Measurements from ENCODE around the gene FAM171A1.

FAM171A1 gene

DNA sequence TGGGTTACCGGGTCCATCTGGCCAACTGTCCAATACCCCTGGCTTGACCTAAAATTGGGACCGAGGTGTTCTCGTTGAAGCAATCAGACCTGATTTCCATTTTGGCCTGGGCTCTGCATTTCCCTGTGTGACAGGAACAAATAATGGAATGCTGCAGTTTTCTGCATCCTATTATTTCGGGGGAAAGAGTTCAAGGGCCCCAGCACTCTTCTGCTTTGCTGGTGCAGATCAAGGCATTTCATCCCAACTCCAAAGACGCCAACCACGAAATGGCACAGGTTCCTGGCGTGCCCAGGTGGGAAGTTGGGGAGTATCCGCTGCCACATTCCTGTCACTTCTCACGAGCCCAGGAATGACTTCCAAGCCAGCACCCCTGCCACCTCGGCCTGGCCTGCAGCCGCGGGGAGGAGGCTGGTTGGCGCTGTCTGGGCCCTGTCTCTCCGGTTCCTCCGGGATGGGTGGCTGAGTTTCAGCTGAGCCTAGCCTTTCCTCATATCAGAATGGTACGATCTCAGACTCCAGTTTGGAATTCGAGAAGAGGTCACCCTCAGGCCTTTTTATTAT, 56.5 kb downstream of the FAM171A1 start:
- TF ChIP-seq, protein P1, sequence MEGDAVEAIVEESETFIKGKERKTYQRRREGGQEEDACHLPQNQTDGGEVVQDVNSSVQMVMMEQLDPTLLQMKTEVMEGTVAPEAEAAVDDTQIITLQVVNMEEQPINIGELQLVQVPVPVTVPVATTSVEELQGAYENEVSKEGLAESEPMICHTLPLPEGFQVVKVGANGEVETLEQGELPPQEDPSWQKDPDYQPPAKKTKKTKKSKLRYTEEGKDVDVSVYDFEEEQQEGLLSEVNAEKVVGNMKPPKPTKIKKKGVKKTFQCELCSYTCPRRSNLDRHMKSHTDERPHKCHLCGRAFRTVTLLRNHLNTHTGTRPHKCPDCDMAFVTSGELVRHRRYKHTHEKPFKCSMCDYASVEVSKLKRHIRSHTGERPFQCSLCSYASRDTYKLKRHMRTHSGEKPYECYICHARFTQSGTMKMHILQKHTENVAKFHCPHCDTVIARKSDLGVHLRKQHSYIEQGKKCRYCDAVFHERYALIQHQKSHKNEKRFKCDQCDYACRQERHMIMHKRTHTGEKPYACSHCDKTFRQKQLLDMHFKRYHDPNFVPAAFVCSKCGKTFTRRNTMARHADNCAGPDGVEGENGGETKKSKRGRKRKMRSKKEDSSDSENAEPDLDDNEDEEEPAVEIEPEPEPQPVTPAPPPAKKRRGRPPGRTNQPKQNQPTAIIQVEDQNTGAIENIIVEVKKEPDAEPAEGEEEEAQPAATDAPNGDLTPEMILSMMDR (conservative IDR thresholded peaks at IDR 0.05; ENCODE audit: control insufficient read depth, insufficient read depth, low read depth, low read length): no peak

DNA sequence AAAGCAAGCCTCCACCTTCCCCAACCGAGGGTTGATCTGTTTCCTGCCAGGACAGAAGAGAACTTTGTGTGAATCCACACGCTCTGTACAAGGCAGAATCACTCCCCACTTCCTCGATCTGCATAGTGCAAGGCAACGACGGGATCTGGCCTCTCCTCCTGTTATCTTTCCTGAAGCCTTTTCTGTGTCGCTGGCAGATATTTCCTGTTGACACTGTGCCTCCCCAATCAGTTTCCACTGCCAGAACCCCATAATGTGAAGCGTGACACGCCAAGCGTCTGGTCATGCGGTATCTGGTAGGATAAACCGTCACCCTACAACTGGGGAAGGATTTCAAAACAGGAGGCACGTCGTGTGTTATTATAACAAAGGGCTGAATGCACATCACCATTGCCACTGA, 57.2 kb downstream of the FAM171A1 start:
- TF ChIP-seq, protein P1 (conservative IDR thresholded peaks at IDR 0.05; ENCODE audit: control insufficient read depth, insufficient read depth, low read depth, low read length): no peak
- DNase-seq (ENCODE audit: low read depth): no peak
- H3K4me3 ChIP-seq (ENCODE audit: control insufficient read depth, low read depth, low read length): no peak overlapping the region

More for the DNA sequence above, 56.5 kb downstream of the FAM171A1 start:
- no peak overlapping the region for H3K4me3 ChIP-seq (ENCODE audit: control insufficient read depth, low read depth, low read length)
- no peak for DNase-seq (ENCODE audit: low read depth)

DNA sequence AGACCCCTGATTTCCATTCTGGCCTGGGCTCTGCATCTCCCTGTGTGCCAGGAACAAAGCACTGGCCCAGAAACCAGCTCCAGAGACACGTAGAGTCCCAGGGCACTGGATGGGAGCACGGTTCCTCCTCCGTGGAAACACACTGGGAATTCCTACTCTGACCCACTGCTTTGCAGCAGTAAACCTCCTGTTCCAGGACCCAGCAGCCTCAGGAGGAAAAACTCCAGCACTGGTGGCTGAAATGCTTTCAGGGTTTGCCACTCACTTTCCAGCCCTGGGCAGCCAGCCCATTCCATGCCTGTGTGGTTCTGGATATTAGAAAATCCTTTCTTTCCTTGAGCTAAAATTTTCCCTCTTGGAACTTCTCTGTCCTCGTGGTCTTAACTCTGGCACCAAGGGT, 58.0 kb downstream of the FAM171A1 start:
- TF ChIP-seq, protein P1 (conservative IDR thresholded peaks at IDR 0.05; ENCODE audit: control insufficient read depth, insufficient read depth, low read depth, low read length): no peak
- DNase-seq (ENCODE audit: low read depth): no peak
- H3K4me3 ChIP-seq (ENCODE audit: control insufficient read depth, low read depth, low read length): no peak overlapping the region

DNA sequence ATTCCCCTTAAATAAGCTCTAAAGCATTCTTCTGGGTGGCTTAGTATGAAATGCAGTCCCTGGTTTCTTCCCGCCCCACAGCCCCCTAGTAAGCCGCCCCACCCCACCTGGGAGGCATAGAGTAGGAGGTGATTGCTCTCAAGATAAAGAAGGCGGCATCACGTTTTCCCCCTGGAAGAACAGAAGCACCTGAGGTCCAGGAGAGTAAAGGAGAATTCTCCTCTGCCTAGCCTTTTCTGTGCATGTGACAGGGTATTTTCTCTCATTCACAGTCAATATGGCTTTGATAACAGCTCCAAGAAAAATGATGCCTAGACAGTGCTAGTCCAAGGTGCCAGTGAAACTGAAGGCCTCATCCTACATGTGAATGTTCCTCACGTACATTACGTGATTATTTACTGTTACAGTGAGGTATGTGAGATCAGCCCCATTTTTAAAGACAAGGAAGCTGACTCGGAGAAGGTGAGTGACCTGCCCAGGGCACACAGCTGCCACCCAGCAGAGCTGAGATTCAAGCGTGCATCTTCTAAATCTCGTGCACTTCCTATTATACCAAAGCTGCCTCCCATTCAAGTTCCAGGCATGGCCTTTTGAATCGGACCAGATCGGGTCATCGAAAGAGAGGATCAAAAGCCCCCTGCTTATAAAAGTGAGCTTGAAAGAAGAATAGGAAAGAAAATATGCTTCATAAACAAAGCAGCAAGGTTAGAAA, 59.4 kb downstream of the FAM171A1 start:
- TF ChIP-seq, protein P1 (conservative IDR thresholded peaks at IDR 0.05; ENCODE audit: control insufficient read depth, insufficient read depth, low read depth, low read length): no peak
- H3K4me3 ChIP-seq (ENCODE audit: control insufficient read depth, low read depth, low read length): no peak overlapping the region
- DNase-seq (ENCODE audit: low read depth): no peak

DNA sequence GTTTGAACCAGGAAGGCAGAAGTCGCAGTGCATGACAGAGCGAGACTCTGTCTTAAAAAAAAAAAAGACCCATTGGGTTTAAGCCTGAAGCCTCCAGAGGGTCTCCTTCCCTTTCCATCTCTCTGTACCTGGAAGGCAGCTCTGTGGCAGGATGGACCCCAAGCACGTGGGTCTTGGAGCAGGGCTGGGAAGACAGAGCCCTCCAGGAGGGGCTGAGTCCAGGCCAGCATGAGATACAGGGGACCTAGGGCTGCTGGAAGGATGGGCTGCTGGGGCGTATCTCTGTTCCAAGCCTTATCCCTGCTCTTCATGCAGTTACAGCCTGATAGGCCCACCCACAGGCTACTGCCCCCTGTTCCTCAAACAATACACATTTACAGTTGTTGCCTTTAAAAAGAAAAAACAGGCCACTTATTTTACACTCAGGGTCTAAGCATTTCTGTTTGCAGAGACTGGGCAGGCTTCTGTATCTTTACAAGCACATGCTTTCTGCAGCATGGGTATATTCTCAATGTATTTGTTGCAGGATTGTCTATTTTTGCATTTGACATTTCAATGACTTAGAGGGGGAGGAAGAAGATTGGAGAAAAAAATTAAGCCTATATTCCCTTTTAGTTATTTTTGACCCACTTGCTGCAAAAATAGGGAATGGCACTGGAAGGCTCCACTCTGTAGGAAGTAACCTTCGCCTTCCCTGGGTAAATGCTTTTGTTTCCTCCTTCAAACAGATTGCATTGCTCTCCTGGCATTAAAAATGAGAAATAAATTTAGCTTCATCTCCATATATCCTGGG, 60.1 kb downstream of the FAM171A1 start:
- DNase-seq (ENCODE audit: low read depth): no peak
- no peak overlapping the region for H3K4me3 ChIP-seq (ENCODE audit: control insufficient read depth, low read depth, low read length)
- TF ChIP-seq, protein P1 (conservative IDR thresholded peaks at IDR 0.05; ENCODE audit: control insufficient read depth, insufficient read depth, low read depth, low read length): no peak

DNA sequence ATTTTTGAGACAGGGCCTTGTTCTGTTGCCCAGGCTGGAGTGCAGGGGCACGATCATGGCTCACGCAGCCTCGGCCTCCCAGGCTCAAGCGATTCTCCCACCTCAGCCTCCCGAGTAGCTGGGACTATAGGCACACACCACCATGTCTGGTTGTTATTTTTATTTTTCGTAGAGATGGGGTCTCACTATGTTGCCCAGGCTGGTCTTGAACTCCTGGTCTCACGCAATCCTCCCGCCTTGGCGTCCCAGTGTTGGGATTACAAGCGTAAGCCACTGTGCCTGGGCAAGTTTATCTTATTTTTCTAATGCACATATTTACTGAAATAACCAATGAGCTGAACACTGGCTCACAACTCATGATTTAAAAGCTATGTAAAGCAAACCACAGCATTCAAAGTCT, 61.9 kb downstream of the FAM171A1 start:
- no peak overlapping the region for H3K4me3 ChIP-seq (ENCODE audit: control insufficient read depth, low read depth, low read length)
- TF ChIP-seq, protein P1 (conservative IDR thresholded peaks at IDR 0.05; ENCODE audit: control insufficient read depth, insufficient read depth, low read depth, low read length): no peak
- no peak for DNase-seq (ENCODE audit: low read depth)

Measured in fibroblast of mammary gland (primary cell).